GM18508 (cell line): Measurements from ENCODE around the gene RAD23B.
A peak's percentile ranks its signal among the peaks of the same experiment; 100 is the strongest.
"Not testable (repeated sequence)": the region's sequence is repeated elsewhere in the genome, so short reads cannot be mapped to it uniquely, and the experiment has no call there.

ENCODE experiments used
- ATAC-seq: cut with Tn5 transposase; IDR thresholded peaks from one replicate; pipeline ENCODE4 v1.9.1; 2021; ENCODE audit warnings: moderate number of reproducible peaks; ENCODE audit not compliant: insufficient read depth, unreplicated experiment

The RAD23B gene

DNA sequence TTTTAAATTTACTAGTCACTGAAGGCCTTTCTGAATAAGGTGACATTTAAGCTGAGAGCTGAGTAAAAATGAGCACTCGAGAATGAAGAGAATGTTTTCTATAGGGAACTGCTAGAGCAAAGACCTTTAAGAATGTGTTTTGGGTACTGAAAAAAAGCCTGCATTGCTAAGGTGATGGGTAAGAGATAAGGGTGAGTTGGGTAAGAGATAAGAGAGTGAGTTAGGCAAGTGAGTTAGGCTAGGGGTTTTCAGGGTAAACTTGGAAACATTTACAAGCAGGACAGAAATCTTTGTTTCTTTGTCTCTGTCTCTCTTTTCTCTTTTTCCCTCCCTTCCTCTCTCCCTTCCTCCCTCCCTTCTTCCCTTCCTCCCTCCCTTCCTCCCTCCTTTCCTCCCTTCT is 5.6 kb downstream of the RAD23B start:
- ATAC-seq = no peak

DNA sequence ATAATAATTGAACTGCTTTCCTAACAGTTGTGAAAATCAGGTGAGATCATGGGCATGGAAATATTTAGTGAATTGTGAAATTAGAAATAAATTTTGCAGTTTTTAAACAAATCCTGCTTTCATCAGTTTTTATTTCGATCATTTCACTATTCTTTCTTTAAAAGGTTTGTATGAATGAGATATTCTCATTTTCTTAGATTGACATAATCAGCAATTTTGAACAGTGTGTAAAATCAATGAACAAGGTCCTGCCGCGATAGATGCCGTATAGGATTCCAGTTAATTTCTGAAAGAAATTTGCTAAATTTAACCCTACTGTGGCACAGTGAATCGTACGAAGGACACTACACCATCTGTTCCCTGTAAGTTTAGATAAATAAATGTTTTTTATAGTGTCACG is 7.5 kb downstream of the RAD23B start:
- no peak for ATAC-seq

DNA sequence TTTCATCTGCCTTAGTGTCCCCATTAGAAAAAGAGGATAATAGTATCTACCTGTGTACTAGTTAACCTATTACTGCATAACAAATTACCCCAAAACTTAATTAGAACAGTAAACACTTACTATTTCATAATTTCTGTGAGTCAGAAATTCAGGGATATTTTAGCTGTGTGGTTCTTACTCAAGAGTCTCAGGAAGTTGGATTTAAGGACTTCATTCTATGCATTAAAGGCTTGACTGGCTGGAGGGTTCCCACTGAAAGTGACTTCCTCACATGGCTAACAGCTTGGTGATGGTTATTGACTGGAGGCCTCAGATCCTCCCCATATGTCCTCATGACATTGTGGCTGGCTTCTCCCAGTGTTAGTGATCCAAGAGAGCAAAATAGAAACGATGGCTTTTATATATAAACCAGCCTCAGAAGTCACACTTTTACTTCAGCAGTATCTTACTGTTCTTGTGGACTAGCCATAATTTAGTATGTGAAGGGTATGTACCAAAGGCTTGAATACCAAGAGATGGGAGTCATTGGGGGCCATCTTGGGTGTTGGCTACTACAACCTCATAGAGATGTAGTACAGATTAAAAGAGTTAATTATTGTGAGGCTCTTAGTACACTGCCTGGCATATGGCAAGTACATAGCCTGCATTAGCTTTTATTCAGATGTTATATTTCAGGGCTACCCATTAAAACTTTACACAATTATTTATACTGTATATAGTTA is 9.9 kb downstream of the RAD23B start:
- ATAC-seq = no peak

- no peak for ATAC-seq
Observed at GRCh38 chr9:107293543-107294085, 10.5 kb downstream of the RAD23B start.

- no peak for ATAC-seq
Observed at GRCh38 chr9:107294756-107295155, 11.7 kb downstream of the RAD23B start.

- ATAC-seq = no peak
Observed at GRCh38 chr9:107295995-107296394, 12.9 kb downstream of the RAD23B start.

DNA sequence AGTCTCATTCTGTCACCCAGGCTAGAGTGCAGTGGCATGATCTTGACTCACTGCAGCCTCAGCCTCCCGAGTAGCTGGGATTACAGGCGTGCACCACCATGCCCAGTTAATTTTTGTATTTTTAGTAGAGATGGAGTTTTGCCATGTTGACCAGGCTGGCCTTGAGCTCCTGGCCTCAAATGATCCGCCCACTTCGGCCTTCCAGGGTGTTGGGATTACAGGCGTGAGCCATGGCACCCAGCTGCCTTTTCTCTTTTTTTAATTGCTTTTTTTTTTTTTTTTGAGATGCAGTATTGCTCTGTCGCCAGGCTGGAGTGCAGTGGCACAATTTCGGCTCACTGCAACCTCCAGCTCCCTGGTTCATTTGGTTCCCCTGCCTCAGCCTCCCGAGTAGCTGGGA is 13.5 kb downstream of the RAD23B start:
- ATAC-seq = not testable (repeated sequence)

DNA sequence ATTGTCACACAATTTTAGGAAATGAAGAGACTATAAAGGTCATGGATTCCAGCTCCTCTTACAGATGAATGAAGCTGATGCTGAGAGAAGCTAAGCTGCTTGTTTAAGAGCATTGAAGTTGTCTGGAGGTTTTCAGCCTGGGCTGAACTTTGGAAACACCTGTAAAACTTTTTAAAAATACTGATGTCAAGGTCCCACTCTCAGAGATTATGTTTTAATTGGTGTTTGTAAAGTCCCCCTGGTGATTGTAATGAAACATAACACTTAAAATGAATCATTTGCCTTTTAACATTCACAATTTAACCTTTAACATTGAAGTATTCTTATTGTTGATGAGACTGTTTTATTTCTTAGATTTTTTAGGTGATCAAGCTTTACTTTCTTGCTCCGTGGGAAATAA is 16.4 kb downstream of the RAD23B start:
- no peak for ATAC-seq

- ATAC-seq = no peak
Observed at GRCh38 chr9:107306308-107306707, 23.2 kb downstream of the RAD23B start.

DNA sequence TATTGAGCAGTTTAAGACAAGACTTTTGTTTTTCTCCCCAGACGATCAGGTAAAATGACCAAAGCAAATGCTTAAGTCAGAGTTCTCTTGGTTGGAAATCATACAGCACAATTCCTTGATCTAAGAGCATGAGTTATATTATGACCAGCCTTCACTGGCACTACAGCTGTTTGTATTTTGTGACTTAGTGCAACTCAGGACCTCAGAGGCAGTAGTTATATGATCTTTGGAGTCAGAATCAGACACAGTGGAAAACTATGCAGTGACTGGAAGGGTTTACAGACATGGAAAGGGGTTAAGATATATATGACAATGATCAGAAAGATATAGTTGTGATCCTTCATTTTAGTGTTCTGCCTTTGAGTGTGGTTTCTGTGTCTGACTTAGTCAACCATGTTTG is 24.3 kb downstream of the RAD23B start:
- ATAC-seq = no peak

GRCh38 chr9:107308461-107308860 is 25.4 kb downstream of the RAD23B start:
- no peak for ATAC-seq

DNA sequence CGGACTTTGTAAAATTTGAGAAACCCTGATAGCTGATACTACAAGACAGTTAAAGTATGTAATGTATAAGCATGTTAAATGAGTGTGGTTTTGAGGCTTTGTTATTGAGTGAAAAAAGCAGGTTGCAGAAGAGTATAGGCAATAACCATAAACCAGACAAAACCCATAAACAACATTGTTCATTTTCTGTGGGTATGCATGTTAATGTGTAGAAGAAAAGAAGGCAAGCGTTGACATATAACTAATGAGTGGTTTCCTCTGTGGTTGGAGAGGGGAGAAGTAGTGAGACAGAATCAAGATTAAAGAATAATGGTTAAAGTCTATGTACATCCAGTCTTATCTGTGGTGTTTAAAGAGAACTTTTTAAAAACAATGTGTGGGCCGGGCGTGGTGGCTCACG is 26.2 kb downstream of the RAD23B start:
- peak; percentile 86 for ATAC-seq

GRCh38 chr9:107312376-107313050 is 29.4 kb downstream of the RAD23B start:
- no peak for ATAC-seq

DNA sequence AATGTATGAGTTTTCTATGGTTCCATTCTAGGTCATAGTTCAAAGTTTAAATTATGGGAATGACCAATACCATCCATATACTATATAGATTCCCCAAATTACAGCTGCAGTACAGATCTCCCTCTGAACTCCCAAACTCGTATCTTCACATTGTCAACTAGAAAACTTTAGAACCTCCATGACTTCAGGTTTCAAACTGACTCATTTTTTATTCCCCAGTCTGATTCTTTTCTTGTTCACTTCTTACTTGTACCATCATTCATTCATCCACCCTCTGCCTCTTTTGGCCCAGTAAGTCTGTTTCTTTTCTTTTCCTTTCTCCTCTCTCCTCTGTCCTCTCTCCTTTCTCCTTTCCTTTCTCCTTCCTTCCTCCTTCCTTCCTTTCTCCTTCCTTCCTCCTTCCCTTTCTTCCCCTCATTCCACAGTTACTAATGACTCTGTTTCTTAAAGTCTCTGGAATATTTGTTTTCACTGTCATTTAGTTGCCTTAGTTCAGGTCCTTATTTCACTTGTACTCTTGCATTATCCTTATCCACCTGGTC is 30.5 kb downstream of the RAD23B start:
- no peak for ATAC-seq

GRCh38 chr9:107314763-107315162 is 31.7 kb downstream of the RAD23B start:
- ATAC-seq = no peak

DNA sequence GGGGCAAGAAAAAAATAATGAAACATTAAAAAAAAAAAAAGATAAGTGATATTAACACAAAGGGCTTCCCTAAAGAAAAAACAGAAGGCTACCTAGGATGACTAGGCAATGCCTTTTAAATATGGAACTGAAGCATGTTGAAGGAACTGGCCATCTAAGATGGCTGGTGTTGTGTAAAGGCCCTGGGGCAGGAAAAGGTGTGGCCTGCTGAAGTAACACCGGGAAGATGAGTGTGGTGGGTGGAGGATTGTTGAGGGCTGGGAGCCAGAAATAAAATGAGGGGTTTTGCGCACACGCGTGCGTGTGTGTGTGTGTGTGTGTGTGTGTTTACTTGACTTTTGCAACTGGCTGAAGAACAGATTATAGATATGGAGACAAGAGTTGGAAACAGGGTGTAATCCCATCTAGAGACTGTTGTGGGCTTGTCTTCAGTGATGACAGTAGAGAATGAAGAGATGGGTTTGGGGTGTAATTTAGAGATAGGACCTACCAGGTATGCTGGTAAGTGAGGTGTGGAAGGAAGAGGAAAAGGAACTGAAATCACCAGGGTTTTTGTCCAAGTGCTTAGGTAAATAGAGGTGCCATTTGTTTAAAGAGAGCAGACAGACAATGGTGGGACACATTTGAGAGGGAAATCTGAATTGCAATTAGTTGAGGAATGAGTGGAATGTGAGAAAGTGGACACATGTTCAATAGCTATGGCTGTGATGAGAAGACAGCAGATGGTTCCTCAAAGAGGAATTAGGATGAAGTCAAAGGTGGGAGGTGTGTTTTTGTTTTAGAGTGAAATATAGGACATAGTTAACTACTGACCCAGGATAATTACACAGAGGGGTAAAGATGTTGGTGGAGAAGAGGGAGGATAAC is 33.9 kb downstream of the RAD23B start:
- no peak for ATAC-seq

DNA sequence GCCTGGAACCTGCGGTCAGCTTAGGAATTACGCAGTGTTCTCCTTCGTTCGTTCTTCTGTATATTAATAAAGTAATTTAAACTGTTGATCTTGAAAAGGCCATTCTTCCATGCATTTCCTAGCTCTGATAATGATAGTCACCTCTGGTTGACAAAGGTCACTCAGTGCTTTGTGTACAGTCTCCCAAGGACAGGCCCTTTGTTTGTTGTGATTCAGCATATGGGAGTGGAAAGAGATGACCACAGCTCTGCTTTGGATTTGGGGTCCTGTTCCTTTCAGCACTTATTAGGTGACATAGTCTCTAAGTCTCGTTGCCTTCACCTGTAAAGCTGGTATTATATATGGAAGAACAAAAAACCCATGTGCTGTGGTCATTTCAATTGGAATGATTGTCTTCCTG is 39.6 kb downstream of the RAD23B start:
- ATAC-seq = no peak

DNA sequence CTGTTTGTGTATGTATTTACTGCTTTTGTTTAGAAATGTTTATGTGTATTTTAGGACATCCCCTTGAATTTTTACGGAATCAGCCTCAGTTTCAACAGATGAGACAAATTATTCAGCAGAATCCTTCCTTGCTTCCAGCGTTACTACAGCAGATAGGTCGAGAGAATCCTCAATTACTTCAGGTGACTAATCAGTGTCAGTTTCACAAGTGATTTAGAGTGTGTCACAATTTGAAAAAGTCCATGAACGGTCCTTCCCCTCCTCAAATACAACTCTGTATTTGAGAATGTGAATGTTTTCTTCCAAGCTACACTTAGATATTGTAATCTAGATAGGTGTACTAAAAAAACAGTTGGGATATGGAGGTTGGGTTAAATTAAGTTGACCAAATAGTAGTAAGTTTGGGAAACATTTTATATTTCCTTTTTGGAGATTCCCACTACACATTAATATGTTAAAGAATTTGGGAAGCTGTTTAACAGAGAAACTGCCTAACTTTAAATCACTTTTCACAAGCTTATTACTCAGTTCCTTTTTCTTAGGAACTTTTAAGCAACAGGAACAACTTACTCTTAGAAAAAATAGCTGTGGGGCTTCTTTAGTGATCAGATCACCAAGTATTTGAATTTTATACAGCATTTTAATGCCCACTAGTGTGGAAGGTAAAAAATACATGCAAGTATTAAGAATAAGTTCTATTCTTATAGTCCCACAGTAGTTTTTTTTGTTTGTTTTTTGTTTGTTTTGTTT is 40.9 kb downstream of the RAD23B start:
- ATAC-seq = no peak

- ATAC-seq = no peak
Observed at GRCh38 chr9:107325842-107326241, 42.8 kb downstream of the RAD23B start.

DNA sequence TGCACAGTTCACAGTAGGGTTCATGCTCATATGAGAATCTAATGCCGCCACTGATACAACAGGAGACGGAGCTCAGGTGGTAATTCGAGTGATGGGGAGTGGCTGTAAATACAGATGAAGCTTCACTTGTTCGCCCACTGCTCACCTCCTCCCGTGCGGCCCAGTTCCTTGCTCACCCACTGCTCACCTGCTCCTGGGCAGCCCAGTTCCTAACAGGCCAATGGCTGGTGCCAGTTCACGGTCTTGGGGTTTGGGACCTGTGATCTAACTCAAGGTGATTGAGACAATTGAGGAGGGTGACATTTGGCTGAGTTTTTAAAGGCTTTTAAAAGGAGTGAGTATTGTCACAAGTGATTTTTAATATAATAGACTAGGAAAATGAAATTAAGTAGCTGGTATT is 45.4 kb downstream of the RAD23B start:
- no peak for ATAC-seq
